GM21367 (cell line): ENCODE data around the gene CNIH2.

Experiments
- ATAC-seq: cut with Tn5 transposase; IDR thresholded peaks from one replicate; pipeline ENCODE4 v1.9.1; 2021; ENCODE audit not compliant: unreplicated experiment

CNIH2 gene

DNA sequence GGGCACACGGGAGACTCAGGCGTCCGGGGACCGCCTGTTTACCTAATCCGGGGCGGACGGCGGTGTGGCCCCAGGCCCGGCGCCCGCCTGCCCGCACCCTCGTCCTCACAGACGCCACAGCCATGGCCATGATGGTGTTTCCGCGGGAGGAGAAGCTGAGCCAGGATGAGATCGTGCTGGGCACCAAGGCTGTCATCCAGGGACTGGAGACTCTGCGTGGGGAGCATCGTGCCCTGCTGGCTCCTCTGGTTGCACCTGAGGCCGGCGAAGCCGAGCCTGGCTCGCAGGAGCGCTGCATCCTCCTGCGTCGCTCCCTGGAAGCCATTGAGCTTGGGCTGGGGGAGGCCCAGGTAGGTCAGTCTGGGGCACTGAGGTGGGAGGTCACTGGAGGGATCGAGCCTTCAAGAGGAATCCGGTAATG is 19.5 kb upstream of the CNIH2 start:
- no peak for ATAC-seq

DNA sequence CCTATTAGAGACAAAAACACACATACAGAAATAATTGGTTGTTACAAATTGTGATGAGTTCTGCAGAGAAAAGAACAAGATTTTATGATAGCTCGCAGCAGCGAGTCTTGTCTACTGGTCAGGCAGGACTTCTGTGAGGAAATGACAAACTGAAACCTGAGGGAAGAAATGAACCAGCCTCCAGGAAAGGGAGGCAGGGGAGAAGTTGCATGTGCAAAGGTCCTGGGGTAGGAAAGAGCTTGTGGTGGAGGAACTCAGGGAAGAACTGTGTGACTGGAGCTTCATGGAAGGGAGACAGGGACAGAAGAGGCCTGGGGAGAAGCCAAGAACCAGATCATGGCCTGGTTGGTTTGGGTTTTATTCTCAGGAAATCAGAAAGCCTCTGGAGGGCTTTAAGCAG is 18.8 kb upstream of the CNIH2 start:
- no peak for ATAC-seq

DNA sequence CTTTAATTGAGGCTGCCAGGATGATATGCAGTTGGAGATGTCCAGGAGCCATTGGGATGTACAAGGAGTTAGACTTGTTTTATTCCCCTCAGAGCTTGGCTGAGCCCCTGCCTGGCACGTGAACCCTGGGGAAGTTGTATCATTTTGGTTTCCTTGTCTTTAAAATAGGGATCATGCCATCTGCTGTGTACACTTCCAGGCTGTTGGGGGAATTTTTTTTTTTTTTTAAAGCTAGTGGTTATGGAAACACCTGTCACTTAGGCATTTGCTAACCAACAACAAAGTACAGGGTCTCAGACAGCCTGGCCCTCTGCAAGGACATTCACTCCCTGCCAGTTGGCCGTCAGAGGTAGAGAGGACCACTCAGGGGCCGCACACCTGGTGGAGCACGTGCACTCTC is 18.0 kb upstream of the CNIH2 start:
- ATAC-seq, result no peak

DNA sequence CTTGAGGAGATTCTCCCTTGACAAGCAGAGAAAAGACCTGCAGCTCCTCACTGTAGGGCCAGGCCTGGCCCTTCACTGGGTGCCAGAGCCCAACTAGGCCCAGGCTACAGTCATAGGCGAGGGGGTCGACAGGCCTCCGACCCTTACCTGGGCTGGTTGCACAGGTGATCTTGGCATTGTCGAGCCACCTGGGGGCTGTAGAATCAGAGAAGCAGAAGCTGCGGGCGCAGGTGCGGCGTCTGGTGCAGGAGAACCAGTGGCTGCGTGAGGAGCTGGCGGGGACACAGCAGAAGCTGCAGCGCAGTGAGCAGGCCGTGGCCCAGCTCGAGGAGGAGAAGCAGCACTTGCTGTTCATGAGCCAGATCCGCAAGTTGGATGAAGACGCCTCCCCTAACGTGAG is 16.4 kb upstream of the CNIH2 start:
- no peak for ATAC-seq

DNA sequence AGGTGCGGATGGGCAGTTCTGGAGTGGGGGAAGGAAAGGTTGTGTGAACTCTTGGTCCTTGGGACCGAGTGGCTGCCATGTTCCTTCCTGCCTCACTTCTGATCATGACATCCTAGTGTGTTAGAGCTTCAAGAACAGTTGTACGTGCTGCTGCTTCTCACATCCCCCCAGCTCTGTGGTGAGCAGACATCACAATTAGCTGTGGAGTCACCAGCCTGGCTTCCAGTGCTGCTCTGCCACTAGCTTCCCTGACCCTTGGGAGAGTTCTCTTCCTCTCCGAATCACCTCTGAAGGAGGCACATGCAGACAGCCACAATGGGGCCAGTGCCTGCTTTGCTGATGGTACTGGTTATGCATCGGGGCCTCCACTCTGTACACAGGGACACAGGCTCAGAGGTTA is 15.8 kb upstream of the CNIH2 start:
- no peak for ATAC-seq

- ATAC-seq, result no peak
These were observed 15.3 kb upstream of the CNIH2 start for GRCh38 chr11:66262696-66263095.

- no peak for ATAC-seq
These were observed 14.7 kb upstream of the CNIH2 start for GRCh38 chr11:66263231-66263630.

GRCh38 chr11:66263785-66264184 is 14.2 kb upstream of the CNIH2 start:
- no peak for ATAC-seq

GRCh38 chr11:66264383-66264782 is 13.6 kb upstream of the CNIH2 start:
- ATAC-seq, result no peak

DNA sequence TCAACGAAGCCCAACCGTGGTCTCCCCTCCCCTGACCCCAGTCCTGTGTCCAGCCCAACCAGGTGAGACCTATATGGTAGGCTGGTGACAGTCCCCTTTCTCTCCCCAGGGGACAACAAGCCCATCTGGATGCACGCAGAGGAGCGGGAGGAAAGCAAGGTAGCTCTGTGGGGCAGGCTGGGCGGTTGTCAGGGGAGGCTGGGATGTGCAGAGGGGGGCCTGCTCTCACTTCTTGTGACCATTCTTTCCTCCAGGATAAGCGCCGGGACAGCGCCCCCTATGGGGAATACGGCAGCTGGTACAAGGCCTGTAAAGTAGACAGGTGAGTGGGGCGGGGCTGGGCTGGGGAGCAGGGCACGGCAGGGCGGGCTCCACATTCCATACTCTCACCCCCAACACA is 13.1 kb upstream of the CNIH2 start:
- ATAC-seq, result no peak

DNA sequence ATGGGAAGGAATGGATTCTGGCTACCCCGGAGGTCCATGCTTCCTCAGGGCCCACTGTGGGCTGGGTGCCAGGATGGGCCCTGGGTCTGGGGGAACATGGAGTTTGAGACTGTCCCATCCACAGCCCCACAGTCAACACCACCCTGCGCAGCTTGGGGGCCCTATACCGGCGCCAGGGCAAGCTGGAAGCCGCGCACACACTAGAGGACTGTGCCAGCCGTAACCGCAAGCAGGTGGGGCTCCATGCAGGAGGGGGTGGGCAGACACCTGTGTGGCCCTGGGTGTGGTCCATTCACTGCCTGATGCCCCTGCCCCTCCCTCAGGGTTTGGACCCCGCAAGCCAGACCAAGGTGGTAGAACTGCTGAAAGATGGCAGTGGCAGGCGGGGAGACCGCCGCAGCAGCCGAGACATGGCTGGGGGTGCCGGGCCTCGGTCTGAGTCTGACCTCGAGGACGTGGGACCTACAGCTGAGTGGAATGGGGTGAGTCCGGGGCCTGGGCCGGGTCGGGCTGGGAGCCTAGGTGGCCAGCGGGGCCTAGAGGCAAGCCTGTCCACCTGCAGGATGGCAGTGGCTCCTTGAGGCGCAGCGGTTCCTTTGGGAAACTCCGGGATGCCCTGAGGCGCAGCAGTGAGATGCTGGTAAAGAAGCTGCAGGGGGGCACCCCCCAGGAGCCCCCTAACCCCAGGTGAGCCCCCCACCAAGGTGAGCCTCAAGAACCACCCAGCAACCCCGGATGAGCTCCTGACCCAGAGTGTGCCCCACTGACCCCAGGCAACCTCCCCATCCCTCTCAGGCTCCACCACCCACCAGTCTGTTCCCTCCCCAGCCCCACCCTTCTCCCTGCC is 12.2 kb upstream of the CNIH2 start:
- no peak for ATAC-seq

- no peak for ATAC-seq
These were observed 11.5 kb upstream of the CNIH2 start for GRCh38 chr11:66266378-66267038.

DNA sequence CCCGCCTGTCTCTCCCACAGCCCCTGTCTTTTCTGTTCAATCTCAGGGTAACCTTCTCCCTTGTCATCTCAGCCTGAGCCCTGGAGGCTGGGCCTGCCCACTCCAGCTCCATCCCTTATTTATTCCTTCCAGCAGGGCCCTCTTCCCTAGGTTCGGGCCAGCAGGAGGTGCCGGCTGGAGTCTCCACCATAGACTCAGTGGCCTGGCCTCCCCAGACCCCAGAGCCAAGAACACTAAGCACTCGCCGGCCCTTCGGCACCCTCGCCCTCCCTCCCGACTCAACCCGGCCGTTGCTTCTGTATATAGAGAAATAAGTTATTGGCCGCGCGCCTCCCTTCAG is 11.0 kb upstream of the CNIH2 start:
- ATAC-seq, result no peak

GRCh38 chr11:66267379-66268243 is 10.4 kb upstream of the CNIH2 start:
- peak; percentile 35 for ATAC-seq

DNA sequence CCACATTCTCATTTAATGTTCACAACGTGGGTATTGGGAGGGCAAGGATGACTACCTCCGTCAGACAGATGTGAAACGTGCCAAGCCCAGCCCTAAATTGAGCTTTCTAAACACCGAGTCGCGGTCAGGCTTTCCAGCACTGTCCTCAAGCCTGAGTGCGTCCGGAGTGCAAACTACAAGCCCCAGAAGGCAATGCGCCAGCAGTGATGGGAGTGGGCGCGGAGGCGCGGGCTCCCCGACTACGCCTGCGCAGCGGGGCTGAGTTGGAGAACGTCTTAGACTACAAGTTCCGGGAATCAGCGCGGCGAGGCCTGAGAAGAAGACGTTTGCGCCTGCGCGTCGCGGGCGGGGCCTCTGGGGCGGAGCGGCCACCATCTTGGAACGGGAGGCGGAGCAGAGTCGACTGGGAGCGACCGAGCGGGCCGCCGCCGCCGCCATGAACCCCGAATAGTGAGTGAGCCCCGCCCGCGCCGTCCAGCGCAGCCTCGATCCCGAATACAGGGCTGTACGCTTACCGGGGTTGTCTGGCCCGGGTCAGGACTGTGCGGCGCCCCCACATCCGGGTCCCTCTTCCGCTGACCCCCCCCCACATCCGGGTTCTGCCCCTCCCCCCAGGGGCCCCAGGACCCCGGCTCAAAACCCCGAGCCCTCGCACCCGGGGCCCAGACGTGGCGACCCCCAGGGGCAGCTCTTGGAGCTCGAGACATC is 9.6 kb upstream of the CNIH2 start, which contains the start of gene RAB1B:
Gene RAB1B (plus strand): TSS at position 396 of the 708 bp plus-strand sequence. CDS start 41 bp downstream, at position 437.
- peak; percentile 69 for ATAC-seq

GRCh38 chr11:66268952-66269905 is 8.7 kb upstream of the CNIH2 start:
- ATAC-seq, result no peak

- no peak for ATAC-seq
These were observed 6.2 kb upstream of the CNIH2 start for GRCh38 chr11:66271816-66272215.

DNA sequence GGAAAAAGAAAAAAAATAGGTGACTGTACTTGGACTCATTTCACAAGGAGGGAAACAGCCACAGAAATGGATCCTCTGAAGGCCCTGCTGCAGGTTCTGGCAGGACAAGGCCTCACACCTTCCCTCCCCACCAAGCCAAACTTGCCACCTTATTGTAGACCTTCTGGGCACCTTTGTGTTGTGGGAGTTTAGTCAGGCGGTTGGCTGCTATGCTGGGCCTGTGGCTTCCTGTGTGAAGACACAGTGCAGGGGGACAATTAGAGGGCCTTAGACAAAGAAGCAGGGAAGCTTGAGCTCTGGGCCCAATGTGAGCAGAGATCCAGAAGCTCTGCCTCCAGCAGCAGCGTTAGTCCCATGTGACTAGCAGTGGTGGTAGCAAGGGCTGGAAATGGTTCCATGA is 5.4 kb upstream of the CNIH2 start:
- no peak for ATAC-seq

DNA sequence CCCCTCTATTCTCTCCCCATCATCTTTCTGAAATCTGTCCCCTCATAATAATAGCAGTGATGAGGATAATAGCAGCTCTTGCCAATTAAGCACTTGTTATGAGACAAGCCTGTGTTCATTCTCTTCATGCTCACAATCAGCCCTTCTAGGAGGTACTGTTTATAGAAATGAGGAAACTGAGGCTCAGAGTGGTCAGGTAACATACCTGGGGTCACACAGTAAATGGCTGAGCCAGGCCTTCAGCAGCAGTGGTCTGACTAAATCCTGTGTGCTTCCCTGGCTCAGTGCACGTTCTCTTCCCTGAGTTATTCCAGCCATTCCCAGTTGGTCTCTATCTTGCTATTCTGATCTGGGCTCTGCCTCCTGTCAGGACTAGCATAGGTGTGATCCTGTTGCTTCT is 3.8 kb upstream of the CNIH2 start:
- no peak for ATAC-seq

- no peak for ATAC-seq
These were observed 2.6 kb upstream of the CNIH2 start for GRCh38 chr11:66275396-66275795.
